ENCODE results near the gene GINS2.

The GINS2 gene

GRCh38 chr16:85673529-85674417 lies 15.0 kb downstream of the GINS2 start:
- TF ChIP-seq CTCF (IDR thresholded peaks at IDR 0.05) = no peak

GRCh38 chr16:85670840-85671239 lies 17.9 kb downstream of the GINS2 start:
- no peak for TF ChIP-seq CTCF (IDR thresholded peaks at IDR 0.05)

- TF ChIP-seq CTCF (IDR thresholded peaks at IDR 0.05) = no peak
Observed at GRCh38 chr16:85668676-85669424, 19.9 kb downstream of the GINS2 start.

GRCh38 chr16:85667841-85668413 lies 20.8 kb downstream of the GINS2 start:
- TF ChIP-seq CTCF (IDR thresholded peaks at IDR 0.05) = no peak

- TF ChIP-seq CTCF (IDR thresholded peaks at IDR 0.05) = no peak
Observed at GRCh38 chr16:85667261-85667660, 21.5 kb downstream of the GINS2 start.

- no peak for TF ChIP-seq CTCF (IDR thresholded peaks at IDR 0.05)
Observed at GRCh38 chr16:85665929-85666328, 22.8 kb downstream of the GINS2 start.

GRCh38 chr16:85665373-85665740 lies 23.4 kb downstream of the GINS2 start:
- no peak for TF ChIP-seq CTCF (IDR thresholded peaks at IDR 0.05)
